Right lobe of liver (tissue), 6 donors: ENCODE results near the gene NAALADL2. TPM values are rescaled to one million over a fixed set of nuclear protein-coding genes. Genes with fewer than 3 reads are reported as not detected.

Experiments
- ATAC-seq, 4 donors: fragments of 200-7000 bp; cut with Tn5 transposase; one replicate each; pipeline ENCODE4 v1.9.1; 2020; ENCODE audit warnings: mild to moderate bottlenecking in 4 of 4, moderate library complexity in 4 of 4
- DNase-seq, 3 donors: peaks; one replicate each; pipeline ENCODE4 v3.0.0-alpha.2; 2020
- H3K27ac ChIP-seq, 3 donors: fragments of 200-600 bp; one replicate each; pipeline ENCODE4 v1.8.0; 2022
- H3K27me3 ChIP-seq, 2 donors: fragments of 200-600 bp; one replicate each; pipeline ENCODE4 v1.8.0; 2022
- H3K36me3 ChIP-seq, 4 donors: fragments of 200-600 bp; sonication (generic) in 1 of 4; one replicate each; pipeline versions ENCODE4 v1.5.1 to v1.8.0; 2017 to 2022; ENCODE audit warnings: control low read depth in 1 of 4
- H3K4me1 ChIP-seq, 4 donors: fragments of 200-600 bp; sonication (generic) in 1 of 4; one replicate each; pipeline versions ENCODE4 v1.5.1 to v1.8.0; 2017 to 2022; ENCODE audit warnings: control low read depth in 1 of 4
- H3K4me3 ChIP-seq, 3 donors: fragments of 200-600 bp; one replicate each; pipeline ENCODE4 v1.8.0; 2022
- H3K9me3 ChIP-seq, 4 donors: fragments of 200-600 bp; sonication (generic) in 1 of 4; one replicate each; pipeline versions ENCODE4 v1.5.1 to v1.8.0; 2017 to 2022; ENCODE audit warnings: control low read depth in 1 of 4
- CTCF ChIP-seq, 4 donors: fragments of 200-600 bp in 3 of 4; fragments of 450-650 bp in 1 of 4; IDR thresholded peaks; one replicate each; pipeline versions ENCODE4 v1.5.1 to v1.8.0; 2016 to 2022; ENCODE audit warnings: antibody characterized with exemption in 4 of 4, mild to moderate bottlenecking in 2 of 4
- POLR2A ChIP-seq: fragments of 450-650 bp; IDR thresholded peaks from one replicate; pipeline ENCODE4 v1.6.1; 2017; ENCODE audit warnings: antibody characterized with exemption, mild to moderate bottlenecking
- WGBS: methylation state at CpG from one replicate; pipeline ENCODE4 v1.1.6; 2018; ENCODE audit warnings: low coverage, low lambda C conversion rate; ENCODE audit not compliant: insufficient coverage; ENCODE audit errors: missing lambda C conversion rate; 5-methylcytosine and 5-hydroxymethylcytosine counted together
- intact Hi-C, 2 donors: fragments of 100-400 bp; cut with DNase I; formaldehyde crosslinking; loops; one replicate each; pipeline versions ENCODE4 v1.11.2 to v1.14.1; 2022
- total RNA-seq, 6 experiments: library from RNA; depleted of rRNA in 2 of 6; stranded (reverse); fragments of >200 nt in 2 of 6; fragmentation: NEBNext Ultra II Directional in 3 of 6; extraction: Animal tissue kit (Norgen Biotek cat#: 25700) in 3 of 6; gene quantifications; one replicate each; pipeline versions ENCODE4 v1.1.0 to v1.2.4, GENCODE V29; 2016 to 2023
- donor health status: DM: no; HTN: yes; CAD: no.
- donor health status: DM: no; HTN: no; CAD: no.
- donor health status: DM: no; HTN: no; CAD: no.
- donor health status: DM: no; HTN: yes; CAD: no.
- donor health status: DM: no; HTN: yes; CAD: no.

The NAALADL2 gene
- total RNA-seq, 6 experiments from 2014 or later, result 0.86 to 4.9 (median 3.2) TPM

- no peaks in the 10 kb centered on the region for H3K9me3 ChIP-seq
- H3K4me3 ChIP-seq, result no peak overlapping the region
- H3K27me3 ChIP-seq, result no peaks in the 10 kb centered on the region
- TF ChIP-seq POLR2A (no peak), CTCF (IDR thresholded peaks at IDR 0.05) (no peak)
- no peak overlapping the region for H3K27ac ChIP-seq
- H3K36me3 ChIP-seq, result no peaks in the 10 kb centered on the region
- DNase-seq, result no peak
- H3K4me1 ChIP-seq, result no peaks in the 10 kb centered on the region
- ATAC-seq, result no peak
- intact Hi-C loops, result no loop called here
Observed at GRCh38 chr3:175479800-175480199, 620.7 kb downstream of the NAALADL2 start.

- Histone ChIP-seq H3K9me3 (no peaks in the 10 kb centered on the region), H3K4me1 (no peaks in the 10 kb centered on the region), H3K4me3 (no peak overlapping the region), H3K27ac (no peak overlapping the region), H3K36me3 (no peaks in the 10 kb centered on the region), H3K27me3 (no peaks in the 10 kb centered on the region)
- TF ChIP-seq CTCF (IDR thresholded peaks at IDR 0.05) (no peak), POLR2A (no peak)
- ATAC-seq, result peak in 3 of 4 donors; percentile 35 to 67 (median 52)
- no peak for DNase-seq
- 84% methylated on average over 2 of the region's 2 CpGs for WGBS
- intact Hi-C loops, result no loop called here
Observed at GRCh38 chr3:175484666-175485065, 625.5 kb downstream of the NAALADL2 start.

- ATAC-seq (no peak), DNase-seq (no peak)
- Histone ChIP-seq H3K27me3 (no peaks in the 10 kb centered on the region), H3K36me3 (no peaks in the 10 kb centered on the region), H3K4me1 (no peaks in the 10 kb centered on the region), H3K9me3 (no peaks in the 10 kb centered on the region), H3K4me3 (no peak overlapping the region), H3K27ac (no peak overlapping the region)
- intact Hi-C loops, result no loop called here
- WGBS, result no CpG with 5 or more reads among the region's 1 CpG
- TF ChIP-seq CTCF (IDR thresholded peaks at IDR 0.05), result no peak
- TF ChIP-seq POLR2A, result no peak
Observed at GRCh38 chr3:175485436-175485835, 626.3 kb downstream of the NAALADL2 start.

- H3K27me3 ChIP-seq, result no peaks in the 10 kb centered on the region
- DNase-seq (no peak), ATAC-seq (no peak)
- H3K4me3 ChIP-seq, result no peak overlapping the region
- H3K4me1 ChIP-seq, result no peaks in the 10 kb centered on the region
- WGBS, result 73% methylated on average over 6 of the region's 6 CpGs
- H3K36me3 ChIP-seq, result no peaks in the 10 kb centered on the region
- H3K9me3 ChIP-seq, result no peaks in the 10 kb centered on the region
- intact Hi-C loops, result no loop called here
- TF ChIP-seq POLR2A (no peak), CTCF (IDR thresholded peaks at IDR 0.05) (no peak)
- no peak overlapping the region for H3K27ac ChIP-seq
Observed at GRCh38 chr3:175486255-175486654, 627.1 kb downstream of the NAALADL2 start.

- ATAC-seq (no peak), DNase-seq (no peak)
- Histone ChIP-seq H3K9me3 (no peaks in the 10 kb centered on the region), H3K27ac (no peak overlapping the region), H3K27me3 (no peaks in the 10 kb centered on the region), H3K4me1 (no peaks in the 10 kb centered on the region), H3K4me3 (no peak overlapping the region), H3K36me3 (no peaks in the 10 kb centered on the region)
- intact Hi-C loops, result no loop called here
- TF ChIP-seq POLR2A (no peak), CTCF (IDR thresholded peaks at IDR 0.05) (no peak)
- 67% methylated on average over 1 of the region's 1 CpG for WGBS
Observed at GRCh38 chr3:175489406-175489805, 630.3 kb downstream of the NAALADL2 start.
